Endothelial cell (in vitro differentiated cells): ENCODE measurements around the gene ANTXR1. TPM values are rescaled to one million over a fixed set of nuclear protein-coding genes. Genes with fewer than 3 reads are reported as not detected.

ENCODE experiments used
- DNase-seq: peaks from one replicate; pipeline ENCODE4 v3.0.0; 2021; ENCODE audit warnings: low spot score
- H3K27ac Mint-ChIP-seq: one replicate; pipeline ENCODE4 v1.8.0; 2021; ENCODE audit warnings: mixed read lengths, inconsistent platforms; ENCODE audit not compliant: unreplicated experiment
- H3K27me3 Mint-ChIP-seq: one replicate; pipeline ENCODE4 v1.8.0; 2021; ENCODE audit warnings: mild to moderate bottlenecking, moderate library complexity, mixed read lengths, inconsistent platforms; ENCODE audit not compliant: unreplicated experiment
- H3K36me3 Mint-ChIP-seq: one replicate; pipeline ENCODE4 v1.8.0; 2021; ENCODE audit warnings: mild to moderate bottlenecking, low read depth, mixed read lengths, inconsistent platforms; ENCODE audit not compliant: unreplicated experiment
- H3K4me1 Mint-ChIP-seq: one replicate; pipeline ENCODE4 v1.8.0; 2021; ENCODE audit warnings: mild to moderate bottlenecking, mixed read lengths, inconsistent platforms; ENCODE audit not compliant: unreplicated experiment
- H3K4me3 Mint-ChIP-seq: one replicate; pipeline ENCODE4 v1.8.0; 2021; ENCODE audit warnings: mild to moderate bottlenecking, mixed read lengths, inconsistent platforms; ENCODE audit not compliant: unreplicated experiment
- H3K9me3 Mint-ChIP-seq: one replicate; pipeline ENCODE4 v1.8.0; 2021; ENCODE audit warnings: mixed read lengths, inconsistent platforms; ENCODE audit not compliant: unreplicated experiment
- CTCF ChIP-seq: fragments of 200-600 bp; sonication (generic); IDR thresholded peaks from one replicate; pipeline ENCODE4 v1.5.0; 2021; ENCODE audit warnings: antibody characterized with exemption; ENCODE audit not compliant: unreplicated experiment
- total RNA-seq: library from RNA; stranded (reverse); fragmentation: NEBNext Ultra II Directional; extraction: Animal tissue kit (Norgen Biotek cat#: 25700); gene quantifications from one replicate; pipeline ENCODE4 v1.2.1, GENCODE V29; 2021; ENCODE audit not compliant: unreplicated experiment

ANTXR1 gene
- total RNA-seq, 1 donor from 2014 or later: 7.5 TPM

GRCh38 chr2:69210385-69210784 lies 197.4 kb downstream of the ANTXR1 start:
- no peak for DNase-seq
- H3K36me3 Mint-ChIP-seq: peaks cover 5% of the 10 kb centered on the region
- no peak overlapping the region for H3K4me3 Mint-ChIP-seq
- H3K27me3 Mint-ChIP-seq: peaks cover 1% of the 10 kb centered on the region
- no peaks in the 10 kb centered on the region for H3K9me3 Mint-ChIP-seq
- no peak overlapping the region for H3K27ac Mint-ChIP-seq
- no peak for TF ChIP-seq CTCF
- H3K4me1 Mint-ChIP-seq: no peaks in the 10 kb centered on the region

GRCh38 chr2:69211048-69211447 lies 198.1 kb downstream of the ANTXR1 start:
- no peak overlapping the region for H3K27ac Mint-ChIP-seq
- H3K27me3 Mint-ChIP-seq: peaks cover 1% of the 10 kb centered on the region
- peaks cover 5% of the 10 kb centered on the region for H3K36me3 Mint-ChIP-seq
- no peaks in the 10 kb centered on the region for H3K4me1 Mint-ChIP-seq
- no peak for TF ChIP-seq CTCF
- H3K9me3 Mint-ChIP-seq: no peaks in the 10 kb centered on the region
- H3K4me3 Mint-ChIP-seq: no peak overlapping the region
- no peak for DNase-seq

GRCh38 chr2:69211686-69212085 lies 198.7 kb downstream of the ANTXR1 start:
- TF ChIP-seq CTCF: no peak
- H3K4me3 Mint-ChIP-seq: no peak overlapping the region
- no peak for DNase-seq
- H3K36me3 Mint-ChIP-seq: peaks cover 5% of the 10 kb centered on the region
- no peak overlapping the region for H3K27ac Mint-ChIP-seq
- H3K27me3 Mint-ChIP-seq: peaks cover 1% of the 10 kb centered on the region
- H3K4me1 Mint-ChIP-seq: peaks cover under 1% of the 10 kb centered on the region
- H3K9me3 Mint-ChIP-seq: no peaks in the 10 kb centered on the region

GRCh38 chr2:69212238-69213028 lies 199.5 kb downstream of the ANTXR1 start:
- TF ChIP-seq CTCF: no peak
- Mint-ChIP-seq H3K36me3 (peaks cover 5% of the 10 kb centered on the region), H3K4me1 (peaks cover 6% of the 10 kb centered on the region), H3K4me3 (no peak overlapping the region), H3K27me3 (peaks cover 1% of the 10 kb centered on the region), H3K9me3 (no peaks in the 10 kb centered on the region), H3K27ac (no peak overlapping the region)
- DNase-seq: no peak

- peaks cover 1% of the 10 kb centered on the region for H3K27me3 Mint-ChIP-seq
- no peaks in the 10 kb centered on the region for H3K36me3 Mint-ChIP-seq
- peaks cover 7% of the 10 kb centered on the region for H3K4me1 Mint-ChIP-seq
- no peak overlapping the region for H3K4me3 Mint-ChIP-seq
- no peaks in the 10 kb centered on the region for H3K9me3 Mint-ChIP-seq
- H3K27ac Mint-ChIP-seq: no peak overlapping the region
- DNase-seq: no peak
- TF ChIP-seq CTCF: no peak
Observed at GRCh38 chr2:69213201-69213600, 200.2 kb downstream of the ANTXR1 start.
